ENCODE data around the gene CCDC188.
A peak's percentile ranks its signal among the peaks of the same experiment; 100 is the strongest.

The CCDC188 gene

DNA sequence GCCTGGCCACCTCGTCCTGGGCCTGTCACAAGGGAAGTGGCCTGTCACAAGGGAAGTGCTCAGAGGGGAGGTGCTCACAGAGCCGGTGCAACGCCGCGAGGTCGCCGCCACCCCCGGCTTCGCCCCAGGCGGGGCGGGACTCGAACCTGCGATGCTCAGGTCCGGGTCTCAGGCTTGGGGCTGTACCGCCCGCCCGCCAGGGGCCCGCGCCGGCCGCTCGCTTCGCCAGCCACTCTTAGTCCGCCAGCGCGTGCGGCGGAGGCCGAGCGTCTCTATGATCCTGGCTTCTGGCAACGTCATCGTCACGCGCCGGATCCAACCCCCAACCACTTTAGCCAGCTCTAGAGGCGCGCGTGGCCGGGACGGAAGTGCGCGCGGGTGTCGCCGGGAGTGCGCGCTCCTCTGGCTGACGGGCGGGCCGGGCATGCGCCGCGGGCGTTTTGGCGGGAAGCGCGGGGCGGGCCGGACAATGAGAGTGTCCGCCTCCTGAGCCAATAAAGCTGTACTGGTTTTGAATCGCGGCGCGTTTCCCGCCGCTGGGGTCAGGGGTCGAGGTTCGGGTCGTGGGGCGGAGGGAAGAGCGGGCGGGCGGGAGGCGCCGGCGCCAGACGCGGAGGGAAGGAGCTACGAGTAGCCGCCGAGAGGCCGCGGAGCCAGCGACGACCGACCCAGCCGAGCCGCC lies 33.8 kb downstream of the CCDC188 start, which contains the start of gene TRMT2A:
Gene TRMT2A (minus strand): TSS at position 276 of the 682 bp plus-strand sequence. CDS start 320 bp downstream, outside the sequence.
- DNase-seq (ENCODE audit: low spot score) = peak; percentile 100

DNA sequence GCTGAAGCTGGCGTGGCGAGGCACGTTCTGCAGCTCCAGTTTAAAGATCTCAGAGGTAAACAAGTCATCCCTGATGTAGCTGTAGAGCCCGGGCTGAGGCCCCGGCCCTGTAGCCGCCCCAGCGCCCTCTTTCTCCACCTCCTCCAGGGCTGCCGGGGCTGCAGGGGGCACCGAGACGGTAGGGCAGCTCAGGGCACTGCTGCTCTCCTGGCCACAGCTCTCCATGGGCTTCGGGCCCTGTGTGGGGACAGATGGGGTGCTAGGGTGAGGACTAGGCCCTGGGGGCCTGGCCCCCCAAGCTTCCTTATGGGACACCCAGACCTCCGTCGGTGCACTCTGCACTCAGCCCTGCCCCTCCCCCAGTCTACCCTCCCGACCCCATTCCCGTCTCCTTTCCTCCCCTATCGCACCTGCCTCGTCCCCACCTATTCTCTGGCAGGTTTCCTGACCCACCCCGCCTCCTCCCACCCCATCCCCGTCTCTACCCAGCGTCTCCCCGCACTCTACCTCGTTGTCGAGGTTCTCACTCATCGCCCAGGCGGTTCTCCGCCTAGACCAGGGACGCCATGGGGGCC lies 34.4 kb downstream of the CCDC188 start:
- no peak for DNase-seq (ENCODE audit: low spot score)

DNA sequence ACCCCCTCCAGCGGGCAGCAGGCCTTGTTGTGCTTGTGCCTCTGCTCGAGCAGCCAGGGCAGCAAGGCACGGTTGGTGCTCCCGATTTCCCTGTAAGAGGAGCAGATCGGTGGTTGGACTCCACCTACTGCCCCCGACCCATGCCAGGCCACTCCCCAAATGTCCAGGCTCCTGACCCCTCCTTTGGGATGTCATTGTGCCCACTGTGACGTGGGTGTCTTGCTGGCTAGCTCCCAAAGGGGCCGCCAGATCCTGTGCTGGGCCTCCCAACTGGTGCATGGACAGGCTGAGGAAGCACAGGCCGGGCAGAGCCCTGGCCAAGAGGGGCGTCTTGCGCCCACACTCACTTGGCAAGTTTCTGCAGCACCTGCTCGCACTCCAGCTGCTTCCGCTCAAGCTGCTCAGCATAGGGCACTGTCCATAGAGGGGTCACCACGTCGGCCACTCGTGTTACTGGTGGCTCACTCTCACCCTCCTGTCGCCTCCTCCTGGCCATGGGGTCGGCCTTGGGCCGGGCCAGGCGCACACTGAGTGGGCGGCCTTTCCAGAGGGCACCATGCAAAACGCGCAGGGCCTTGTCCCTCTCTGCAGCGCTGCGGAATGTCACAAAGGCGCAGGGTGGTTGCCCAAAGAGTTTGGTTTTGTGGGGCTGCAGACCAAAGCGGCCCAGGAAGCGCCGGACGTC lies 35.0 kb downstream of the CCDC188 start, which contains the start of gene RANBP1:
Gene RANBP1 (plus strand): TSS at position 414 of the 685 bp plus-strand sequence. CDS start 81 bp downstream, at position 495.
- no peak for DNase-seq (ENCODE audit: low spot score)

DNA sequence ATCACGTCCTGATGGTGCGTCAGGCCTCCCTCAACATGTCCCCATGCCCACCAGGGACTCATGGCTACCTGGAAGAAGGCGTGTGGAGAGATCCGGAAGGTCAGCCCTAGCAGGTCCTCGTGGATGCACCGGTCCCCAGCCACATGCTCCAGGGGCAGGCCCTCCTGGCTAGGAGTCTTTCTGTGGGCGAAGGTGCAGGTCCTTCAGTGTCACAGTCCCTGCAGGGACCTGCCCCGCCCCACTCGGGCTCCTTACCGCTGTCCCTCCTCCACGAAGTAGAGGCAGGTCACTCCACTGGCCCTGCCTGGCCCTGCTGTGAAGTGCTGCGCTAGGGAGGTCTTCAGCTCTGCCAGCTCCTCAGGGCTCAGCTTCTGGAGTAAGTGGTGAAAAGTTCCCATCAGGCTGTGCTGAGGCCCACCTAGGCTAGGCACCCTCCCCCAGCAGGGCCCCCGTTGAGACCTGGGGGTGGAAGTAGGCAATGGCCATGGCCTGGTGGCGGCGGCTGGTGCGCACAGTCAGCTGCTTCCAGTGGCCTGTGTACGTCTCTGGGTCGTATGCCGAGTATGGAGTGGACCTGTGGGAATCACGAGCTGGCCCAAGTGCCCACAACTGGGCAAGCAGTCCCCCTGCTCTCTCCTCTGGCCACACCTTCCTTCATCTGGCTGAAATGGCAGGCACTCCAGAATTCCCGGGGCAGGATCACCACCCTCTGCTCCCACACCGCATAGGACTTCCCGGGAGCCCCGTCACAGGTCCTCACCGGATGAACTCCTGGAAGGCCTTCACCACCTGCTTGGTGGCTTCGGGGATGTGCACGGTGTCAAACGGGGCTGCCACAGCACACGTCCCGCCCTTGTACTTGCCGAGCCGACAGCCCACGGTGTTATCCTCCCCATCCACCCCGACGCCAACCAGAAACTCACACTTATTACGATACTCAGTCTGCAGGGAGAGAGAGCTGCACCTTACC lies 36.1 kb downstream of the CCDC188 start:
- DNase-seq (ENCODE audit: low spot score) = no peak

- DNase-seq (ENCODE audit: low spot score) = no peak
These were observed 37.1 kb downstream of the CCDC188 start for GRCh38 chr22:20113551-20114310.

DNA sequence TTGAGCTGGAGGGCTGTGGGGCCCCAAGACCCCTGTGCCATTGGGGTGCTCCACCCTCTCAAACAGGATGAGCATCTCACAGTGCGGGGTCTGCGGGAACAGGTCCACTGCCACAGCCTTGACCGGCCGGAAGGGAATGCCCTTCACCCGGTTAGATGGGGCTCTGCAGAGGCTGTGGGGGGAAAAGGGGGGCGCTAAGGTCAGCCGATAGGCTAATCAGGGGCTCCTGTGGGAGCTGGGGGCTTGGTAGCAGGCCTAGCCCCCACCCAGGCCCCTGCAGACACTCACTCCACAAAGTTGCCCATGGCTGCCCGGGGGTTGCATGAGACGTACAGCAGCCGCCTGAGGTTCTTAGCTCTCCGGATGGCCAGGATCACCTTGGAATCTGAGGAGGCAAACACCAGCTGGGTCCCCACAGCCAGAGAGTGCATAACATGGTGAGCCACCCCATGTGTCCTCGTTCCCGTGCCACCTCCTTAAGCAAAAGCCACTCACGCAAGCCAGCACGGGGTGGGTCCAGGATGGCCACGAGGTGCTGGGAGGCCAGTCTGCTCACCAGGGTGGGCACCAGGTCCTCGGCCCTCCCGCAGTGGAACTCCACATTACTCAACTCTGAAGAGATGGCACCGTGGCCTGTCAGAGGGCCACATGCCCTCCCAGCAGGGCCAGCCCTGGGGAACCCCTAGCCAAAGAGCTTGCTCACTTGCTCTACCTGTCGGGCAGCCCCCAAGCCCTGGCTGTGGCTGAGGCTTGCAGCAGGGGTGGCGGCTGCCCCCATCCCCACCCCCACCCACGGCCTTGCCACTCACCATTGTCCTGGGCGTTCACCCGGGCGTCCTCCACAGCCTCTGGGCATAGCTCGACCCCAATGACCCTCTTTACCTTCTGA lies 38.0 kb downstream of the CCDC188 start:
- DNase-seq (ENCODE audit: low spot score) = no peak

DNA sequence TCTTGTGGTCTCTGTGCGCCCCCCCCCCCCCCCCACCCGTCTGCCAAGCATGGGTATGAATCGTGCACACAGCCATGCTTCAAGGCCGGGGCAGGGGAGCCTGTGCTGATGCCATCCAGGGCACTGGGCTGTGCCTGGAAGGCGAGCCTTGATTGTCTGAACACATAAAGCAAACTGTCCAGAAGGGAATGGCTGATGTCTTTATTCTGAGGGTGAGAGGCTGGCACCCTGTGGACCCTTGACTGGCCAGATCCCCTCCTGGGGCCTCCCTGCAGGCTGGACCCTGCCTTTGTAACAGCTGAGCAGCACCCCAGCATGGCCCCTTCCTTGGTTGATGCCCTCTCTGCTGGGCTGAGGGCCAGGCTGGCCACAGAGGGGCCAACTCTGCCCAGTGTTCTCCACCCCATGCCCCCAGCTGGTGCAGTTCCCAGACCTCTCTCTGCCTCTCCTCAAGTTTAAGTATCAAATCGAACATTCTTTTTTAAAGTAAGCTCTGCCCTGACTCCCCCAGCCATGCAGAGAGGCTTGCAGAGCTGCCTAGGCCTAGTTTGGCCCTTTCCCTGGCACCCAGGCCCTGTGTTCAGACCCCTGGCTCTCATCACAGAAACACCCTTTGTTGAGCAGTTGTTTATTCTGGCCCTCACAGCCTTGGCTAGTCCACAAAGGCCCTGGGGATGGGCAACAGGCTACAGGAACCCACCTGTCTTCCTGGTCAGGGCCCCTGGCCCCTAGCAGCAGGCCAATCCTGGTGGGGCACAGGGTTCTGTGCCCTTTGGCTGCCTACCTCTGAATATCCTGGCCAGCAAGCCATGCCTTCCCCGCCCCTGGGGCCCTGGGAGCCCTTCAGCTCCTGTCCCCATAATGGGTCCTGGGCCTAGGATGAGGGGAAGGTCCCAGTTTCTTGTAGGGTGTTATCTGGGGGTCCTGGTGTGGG lies 38.9 kb downstream of the CCDC188 start:
- no peak for DNase-seq (ENCODE audit: low spot score)

GRCh38 chr22:20111045-20111688 lies 39.7 kb downstream of the CCDC188 start:
- DNase-seq (ENCODE audit: low spot score) = peak; percentile 79

DNA sequence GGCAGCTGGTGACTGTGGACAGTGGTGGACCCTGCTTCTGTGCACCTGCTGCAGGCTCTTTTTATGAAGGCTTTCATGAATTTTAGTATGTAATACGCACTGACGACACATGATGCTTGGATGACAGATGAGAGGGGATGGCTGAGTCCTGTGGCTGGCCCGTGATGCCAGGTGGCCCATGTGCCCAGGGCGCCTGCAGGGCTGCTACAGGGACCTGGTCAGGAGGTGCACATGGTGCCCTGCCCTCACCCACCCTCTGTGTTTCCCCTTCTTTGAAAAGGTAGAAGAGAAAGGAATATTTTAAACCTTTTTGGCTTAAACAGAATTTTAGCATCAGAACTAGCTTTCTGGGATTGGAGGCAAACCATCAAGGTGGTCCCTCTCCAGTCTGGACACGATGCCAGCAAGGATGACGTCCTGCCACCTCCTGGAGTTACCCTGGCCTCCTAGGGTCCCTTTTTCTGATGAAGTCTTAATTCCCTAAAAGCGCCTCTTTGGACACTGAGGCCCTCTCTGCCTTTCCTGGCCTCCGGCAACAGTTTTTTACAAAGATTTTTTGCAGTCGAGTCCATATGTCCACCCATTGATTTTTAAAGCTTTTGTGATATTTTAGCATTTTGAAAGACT lies 40.4 kb downstream of the CCDC188 start:
- DNase-seq (ENCODE audit: low spot score) = no peak

- DNase-seq (ENCODE audit: low spot score) = no peak
These were observed 41.2 kb downstream of the CCDC188 start for GRCh38 chr22:20109411-20110358.

DNA sequence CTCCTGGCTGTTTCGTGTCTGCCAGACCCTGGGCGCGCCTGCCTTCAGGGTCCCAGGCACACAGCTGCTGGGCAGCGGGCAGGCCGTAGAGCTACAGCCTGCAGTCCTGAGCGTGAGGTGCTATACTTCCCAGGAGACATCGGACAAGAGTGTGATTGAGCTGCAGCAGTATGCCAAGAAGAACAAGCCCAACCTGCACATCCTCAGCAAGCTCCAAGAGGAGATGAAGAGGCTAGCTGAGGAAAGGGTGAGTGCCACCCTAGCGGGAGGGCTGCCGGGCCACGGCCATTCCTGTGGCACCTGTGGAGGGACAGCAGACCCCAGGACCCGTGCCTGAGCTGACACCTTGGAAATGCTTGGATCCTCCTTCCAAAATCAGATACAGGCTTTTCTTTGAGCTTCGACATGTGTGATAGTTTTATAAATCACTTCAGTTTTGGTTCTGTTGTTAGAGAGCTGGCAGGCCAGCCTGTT lies 42.1 kb downstream of the CCDC188 start:
- no peak for DNase-seq (ENCODE audit: low spot score)

- no peak for DNase-seq (ENCODE audit: low spot score)
These were observed 42.7 kb downstream of the CCDC188 start for GRCh38 chr22:20107951-20108756.

GRCh38 chr22:20107471-20107901 lies 43.4 kb downstream of the CCDC188 start:
- no peak for DNase-seq (ENCODE audit: low spot score)

DNA sequence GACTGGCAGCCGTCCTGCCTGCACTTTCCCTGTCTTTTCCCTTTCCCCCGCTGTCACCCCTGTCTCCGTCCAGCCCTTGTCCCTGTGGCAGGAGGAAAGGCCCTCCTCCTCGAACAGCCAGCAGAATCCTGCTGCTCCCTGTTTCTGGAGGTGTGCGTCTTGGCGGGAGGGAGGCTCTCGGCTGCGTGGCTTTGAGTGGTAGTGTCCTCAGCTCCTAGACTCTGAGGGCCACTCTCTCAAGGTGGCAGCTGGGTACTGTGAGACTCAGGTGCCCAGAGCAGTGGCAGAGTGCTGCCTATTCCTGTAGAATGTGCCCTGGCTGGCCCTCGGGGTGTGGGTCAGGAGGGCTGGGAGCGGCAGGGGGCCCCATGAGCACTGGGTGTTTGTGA lies 44.0 kb downstream of the CCDC188 start:
- no peak for DNase-seq (ENCODE audit: low spot score)

DNA sequence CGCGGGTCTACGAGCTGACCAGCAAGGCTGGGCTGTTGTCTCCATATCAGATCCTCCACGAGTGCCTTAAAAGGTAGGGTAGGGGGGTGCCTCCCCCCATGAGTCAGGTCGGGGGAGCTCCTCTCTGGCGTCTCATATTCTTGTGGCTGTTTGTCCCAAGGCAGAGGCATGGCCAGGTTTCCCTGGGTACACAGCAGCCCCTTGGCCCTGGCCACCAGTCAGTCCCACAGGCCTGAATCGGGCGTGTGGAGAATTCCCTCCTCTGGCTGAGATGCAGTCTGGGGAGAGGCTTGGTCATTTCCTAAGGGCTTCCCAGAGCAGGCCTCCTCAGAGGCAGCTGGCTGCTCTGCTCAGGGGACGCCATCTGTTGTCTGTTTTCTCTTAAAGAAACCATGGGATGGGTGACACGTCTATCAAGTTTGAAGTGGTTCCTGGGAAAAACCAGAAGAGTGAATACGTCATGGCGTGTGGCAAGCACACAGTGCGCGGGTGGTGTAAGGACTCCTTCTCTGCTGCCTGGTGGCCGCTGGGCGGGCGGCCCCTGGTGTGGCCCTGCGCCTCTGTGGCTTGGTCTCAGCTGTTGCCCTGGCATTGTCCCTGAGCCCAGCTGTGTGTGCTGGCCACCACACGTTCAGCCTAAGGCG lies 44.5 kb downstream of the CCDC188 start:
- no peak for DNase-seq (ENCODE audit: low spot score)
